Umbilical cord (tissue), 2 donors: ENCODE measurements around the gene REPIN1. TPM values are rescaled to one million over a fixed set of nuclear protein-coding genes. Genes with fewer than 3 reads are reported as not detected.
A peak's percentile ranks its signal among the peaks of the same experiment; 100 is the strongest.

Experiments used
- DNase-seq: peaks from one replicate; pipeline ENCODE4 v3.0.0-alpha.2; 2015; ENCODE audit warnings: low spot score
- total RNA-seq: library from RNA; depleted of rRNA; stranded (reverse); fragments of >200 nt; gene quantifications from one replicate; pipeline ENCODE4 v1.2.3, GENCODE V29; 2014; ENCODE audit warnings: low replicate concordance; ENCODE audit not compliant: insufficient read depth

The REPIN1 gene
- total RNA-seq, 1 donor from 2014 or later, result 24.1 TPM

- no peak for DNase-seq
Observed at GRCh38 chr7:150337179-150337578, 31.4 kb upstream of the REPIN1 start.

GRCh38 chr7:150337659-150338081, 31.0 kb upstream of the REPIN1 start:
- DNase-seq, result no peak

GRCh38 chr7:150338166-150338829, 30.3 kb upstream of the REPIN1 start:
- no peak for DNase-seq

GRCh38 chr7:150339409-150339809, 29.2 kb upstream of the REPIN1 start:
- no peak for DNase-seq

GRCh38 chr7:150340024-150340749, 28.4 kb upstream of the REPIN1 start:
- DNase-seq, result peak; percentile 66

GRCh38 chr7:150340875-150341262, 27.8 kb upstream of the REPIN1 start:
- DNase-seq, result no peak

GRCh38 chr7:150341263-150342120, 27.1 kb upstream of the REPIN1 start, which contains the start of gene RARRES2:
Gene RARRES2, minus strand, starts transcription at chr7:150341629. Its CDS starts 1,020 bp downstream, at chr7:150340609.
- DNase-seq, result peak; percentile 17

GRCh38 chr7:150342121-150342408, 26.6 kb upstream of the REPIN1 start:
- DNase-seq, result no peak

- DNase-seq, result no peak
Observed at GRCh38 chr7:150343225-150343624, 25.4 kb upstream of the REPIN1 start.

- no peak for DNase-seq
Observed at GRCh38 chr7:150344299-150344698, 24.3 kb upstream of the REPIN1 start.

- no peak for DNase-seq
Observed at GRCh38 chr7:150345012-150345411, 23.6 kb upstream of the REPIN1 start.

GRCh38 chr7:150346922-150347321, 21.7 kb upstream of the REPIN1 start:
- DNase-seq, result no peak

- no peak for DNase-seq
Observed at GRCh38 chr7:150351587-150352194, 16.9 kb upstream of the REPIN1 start.

GRCh38 chr7:150355666-150356059, 13.0 kb upstream of the REPIN1 start:
- DNase-seq, result no peak

GRCh38 chr7:150356265-150356897, 12.2 kb upstream of the REPIN1 start:
- DNase-seq, result no peak

- DNase-seq, result no peak
Observed at GRCh38 chr7:150357270-150357669, 11.4 kb upstream of the REPIN1 start.

GRCh38 chr7:150357771-150358427, 10.7 kb upstream of the REPIN1 start:
- DNase-seq, result no peak

- DNase-seq, result no peak
Observed at GRCh38 chr7:150358433-150358832, 10.2 kb upstream of the REPIN1 start.

- no peak for DNase-seq
Observed at GRCh38 chr7:150358988-150359621, 9.5 kb upstream of the REPIN1 start.

GRCh38 chr7:150359622-150360362, 8.8 kb upstream of the REPIN1 start:
- DNase-seq, result no peak
